C4-2B (cell line): ENCODE data around the gene NCK1.

Source experiments
- H3K27ac ChIP-seq: fragments of 450-650 bp; 2 replicates; pipeline ENCODE4 v1.5.1; 2017
- CTCF ChIP-seq: fragments of 450-650 bp; conservative IDR thresholded peaks from 2 replicates; pipeline ENCODE4 v1.5.1; 2017; ENCODE audit warnings: mild to moderate bottlenecking
- ZFX ChIP-seq: fragments of 450-650 bp; IDR thresholded peaks from 2 replicates; pipeline ENCODE4 v1.6.1; 2017

The NCK1 gene

GRCh38 chr3:136950623-136951022, 88.6 kb downstream of the NCK1 start:
- TF ChIP-seq ZFX (no peak), CTCF (no peak)
- H3K27ac ChIP-seq = no peak overlapping the region

DNA sequence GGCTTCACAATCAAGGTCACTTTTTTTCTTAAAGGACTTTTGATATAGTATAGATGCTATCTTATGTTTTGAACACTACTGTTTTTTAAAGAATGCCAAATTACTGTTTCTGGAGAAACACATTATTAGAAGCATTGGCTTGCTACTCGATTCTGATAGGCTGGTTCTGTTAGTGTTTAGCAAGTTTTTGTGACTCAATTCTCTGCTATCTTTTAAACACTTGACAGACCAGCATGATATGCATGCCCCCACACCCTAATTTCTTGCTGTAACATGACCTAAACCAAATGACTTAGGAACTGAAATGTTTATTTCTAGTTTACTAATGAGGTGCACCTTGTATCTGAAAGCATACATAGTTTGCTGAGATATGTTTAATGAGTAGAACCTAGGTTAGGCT, 90.3 kb downstream of the NCK1 start:
- no peak for TF ChIP-seq ZFX
- TF ChIP-seq CTCF = no peak
- no peak overlapping the region for H3K27ac ChIP-seq

- H3K27ac ChIP-seq = no peak overlapping the region
These were observed 92.2 kb downstream of the NCK1 start for GRCh38 chr3:136954251-136954650.

DNA sequence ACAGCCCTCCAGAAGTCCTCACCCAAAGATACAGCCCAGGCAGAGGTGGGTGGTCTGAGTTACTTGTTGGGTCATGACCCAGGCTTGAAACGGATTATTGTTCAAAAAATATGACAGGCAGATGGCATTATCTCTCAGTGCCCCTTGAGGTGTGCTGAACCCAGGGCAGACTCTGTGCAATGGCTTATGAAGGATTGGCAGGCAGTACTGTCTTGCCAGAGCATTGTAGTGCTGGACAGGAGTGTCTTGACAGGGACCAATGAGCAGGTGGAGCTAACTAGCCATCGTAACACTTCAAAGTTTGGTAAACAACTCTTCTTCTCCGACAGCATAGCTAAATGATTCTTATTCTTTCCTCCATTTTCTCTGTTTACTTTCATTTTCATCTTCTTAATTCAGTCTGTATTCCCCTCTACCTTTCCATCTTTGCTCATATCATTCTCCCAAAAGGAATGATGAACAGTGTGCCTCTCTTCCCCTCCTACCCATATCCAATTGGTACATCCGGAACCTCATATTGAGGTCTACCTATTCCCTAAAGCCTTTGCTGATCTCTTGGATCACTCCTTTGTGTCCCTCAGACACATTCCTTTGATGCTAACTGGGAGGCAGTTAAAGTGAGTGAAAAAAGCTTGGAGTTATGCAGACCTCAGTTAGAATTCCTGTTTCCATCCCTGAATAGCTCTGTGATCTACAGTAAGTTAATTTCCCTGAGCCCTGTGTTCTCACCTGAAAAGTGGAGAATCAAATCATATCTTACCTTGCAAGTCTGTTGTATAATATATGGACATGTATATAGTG, 93.2 kb downstream of the NCK1 start:
- no peak overlapping the region for H3K27ac ChIP-seq
- TF ChIP-seq CTCF (no peak), ZFX (no peak)

More at GRCh38 chr3:136954251-136954650, 92.2 kb downstream of the NCK1 start:
- TF ChIP-seq CTCF (no peak), ZFX (no peak)

DNA sequence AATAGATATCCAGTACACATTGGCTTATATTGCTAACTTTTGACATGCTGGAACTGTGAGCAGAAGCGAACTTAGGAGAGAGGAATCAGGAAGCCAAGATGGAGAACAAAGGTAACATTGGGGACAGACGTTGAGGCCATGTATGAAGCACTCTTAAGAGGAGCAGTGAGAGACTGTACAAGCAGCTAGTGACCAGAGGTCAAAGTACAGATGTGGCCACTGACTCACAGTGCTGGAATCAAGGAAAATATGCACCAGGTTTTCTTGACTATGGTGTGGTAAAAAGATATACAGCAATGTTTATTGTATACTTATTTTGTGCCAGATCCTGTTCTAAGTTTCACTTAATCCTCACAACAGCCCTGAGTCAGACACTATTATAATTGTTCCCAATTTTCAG, 93.8 kb downstream of the NCK1 start:
- no peak overlapping the region for H3K27ac ChIP-seq
- TF ChIP-seq ZFX = no peak
- TF ChIP-seq CTCF = no peak

DNA sequence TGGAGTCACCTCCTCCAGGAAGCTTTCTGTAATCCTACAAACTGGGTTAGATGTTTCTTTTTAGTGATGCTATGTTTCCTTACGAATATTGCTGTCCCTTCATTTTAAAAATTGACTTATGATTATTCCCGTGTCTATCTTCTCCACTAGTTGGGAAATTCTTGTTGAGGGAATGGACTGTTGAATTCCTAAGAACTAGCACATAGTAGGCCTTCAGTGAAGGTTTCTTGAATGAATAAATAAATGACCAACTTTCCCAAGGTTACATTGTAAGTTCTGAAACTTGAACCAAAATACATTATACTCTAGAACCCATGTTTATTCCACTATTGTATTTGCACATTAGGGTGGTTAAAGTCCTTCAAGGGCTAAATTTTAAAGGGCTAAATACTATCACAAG, 95.0 kb downstream of the NCK1 start:
- TF ChIP-seq CTCF (no peak), ZFX (no peak)
- no peak overlapping the region for H3K27ac ChIP-seq

DNA sequence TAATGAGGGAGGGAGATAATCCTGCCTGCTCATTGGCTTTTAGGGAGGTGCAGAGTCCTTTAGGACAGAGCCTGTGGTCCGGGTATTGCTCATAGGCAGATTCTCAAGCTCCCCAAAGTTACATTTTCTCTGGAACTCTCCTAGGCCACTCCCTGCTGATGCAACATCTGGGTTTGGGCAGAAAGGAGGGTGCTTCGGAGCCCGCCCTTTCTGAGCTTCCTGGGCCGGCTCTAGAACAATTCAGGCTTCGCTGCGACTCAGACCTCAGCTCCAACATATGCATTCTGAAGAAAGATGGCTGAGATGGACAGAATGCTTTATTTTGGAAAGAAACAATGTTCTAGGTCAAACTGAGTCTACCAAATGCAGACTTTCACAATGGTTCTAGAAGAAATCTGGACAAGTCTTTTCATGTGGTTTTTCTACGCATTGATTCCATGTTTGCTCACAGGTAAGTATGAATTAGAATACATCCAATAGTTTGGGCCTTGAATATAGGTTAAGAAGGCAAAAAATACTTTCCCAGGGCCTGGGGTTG, 95.8 kb downstream of the NCK1 start, which contains the start of gene IL20RB:
IL20RB (plus strand) TSS at position 233 of the 538 bp plus-strand sequence; CDS start at position 364, 131 bp downstream.
- H3K27ac ChIP-seq = no peak within 1 kb of the TSS
- TF ChIP-seq CTCF (no peak), ZFX (no peak)
